HEK293 (cell line): ENCODE data around the gene MUC5B.

Experiments used
- BCL11A ChIP-seq: fragments of 450-650 bp; formaldehyde crosslinking; IDR thresholded peaks from 2 replicates; pipeline ENCODE4 v1.5.1; 2016; ENCODE audit warnings: low read depth, missing biosample characterization, missing genetic modification characterization
- GLI2 ChIP-seq: fragments of 450-650 bp; formaldehyde crosslinking; IDR thresholded peaks from 2 replicates; pipeline ENCODE4; 2017; ENCODE audit warnings: missing biosample characterization, missing genetic modification characterization, low read depth, borderline replicate concordance
- SCRT2 ChIP-seq: fragments of 450-650 bp; formaldehyde crosslinking; IDR thresholded peaks from 2 replicates; pipeline ENCODE4 v1.5.1; 2016; ENCODE audit warnings: missing biosample characterization, missing genetic modification characterization
- ZNF146 ChIP-seq: fragments of 450-650 bp; formaldehyde crosslinking; IDR thresholded peaks from 2 replicates; pipeline ENCODE4 v1.5.1; 2016; ENCODE audit warnings: missing biosample characterization, missing genetic modification characterization
- ZNF23 ChIP-seq: fragments of 450-650 bp; formaldehyde crosslinking; IDR thresholded peaks from 2 replicates; pipeline ENCODE4 v1.5.1; 2016; ENCODE audit warnings: missing biosample characterization, missing genetic modification characterization, borderline replicate concordance
- ZNF571 ChIP-seq: fragments of 450-650 bp; formaldehyde crosslinking; IDR thresholded peaks from 2 replicates; pipeline ENCODE4 v1.5.0; 2017; ENCODE audit warnings: missing biosample characterization, missing genetic modification characterization
- TF ChIP-seq, protein P1 (sequence below): fragments of 450-650 bp; formaldehyde crosslinking; IDR thresholded peaks from 2 replicates; pipeline ENCODE4 v1.5.1; 2016; ENCODE audit warnings: missing biosample characterization, missing genetic modification characterization
- TF ChIP-seq, protein P2 (sequence below): fragments of 450-650 bp; formaldehyde crosslinking; IDR thresholded peaks from 2 replicates; pipeline ENCODE4 v1.5.1; 2016; ENCODE audit warnings: missing biosample characterization, missing genetic modification characterization
- TF ChIP-seq, protein P3 (sequence below): fragments of 450-650 bp; formaldehyde crosslinking; IDR thresholded peaks from 2 replicates; pipeline ENCODE4 v1.5.1; 2016; ENCODE audit warnings: missing biosample characterization, missing genetic modification characterization
- TF ChIP-seq, protein P4 (sequence below): fragments of 450-650 bp; formaldehyde crosslinking; IDR thresholded peaks from 2 replicates; pipeline ENCODE4 v1.5.1; 2017; ENCODE audit warnings: missing biosample characterization, missing genetic modification characterization
- TF ChIP-seq, protein P5 (sequence below): fragments of 450-650 bp; formaldehyde crosslinking; IDR thresholded peaks from 2 replicates; pipeline ENCODE4 v1.5.1; 2016; ENCODE audit warnings: missing biosample characterization, missing genetic modification characterization, low read depth

DNA sequence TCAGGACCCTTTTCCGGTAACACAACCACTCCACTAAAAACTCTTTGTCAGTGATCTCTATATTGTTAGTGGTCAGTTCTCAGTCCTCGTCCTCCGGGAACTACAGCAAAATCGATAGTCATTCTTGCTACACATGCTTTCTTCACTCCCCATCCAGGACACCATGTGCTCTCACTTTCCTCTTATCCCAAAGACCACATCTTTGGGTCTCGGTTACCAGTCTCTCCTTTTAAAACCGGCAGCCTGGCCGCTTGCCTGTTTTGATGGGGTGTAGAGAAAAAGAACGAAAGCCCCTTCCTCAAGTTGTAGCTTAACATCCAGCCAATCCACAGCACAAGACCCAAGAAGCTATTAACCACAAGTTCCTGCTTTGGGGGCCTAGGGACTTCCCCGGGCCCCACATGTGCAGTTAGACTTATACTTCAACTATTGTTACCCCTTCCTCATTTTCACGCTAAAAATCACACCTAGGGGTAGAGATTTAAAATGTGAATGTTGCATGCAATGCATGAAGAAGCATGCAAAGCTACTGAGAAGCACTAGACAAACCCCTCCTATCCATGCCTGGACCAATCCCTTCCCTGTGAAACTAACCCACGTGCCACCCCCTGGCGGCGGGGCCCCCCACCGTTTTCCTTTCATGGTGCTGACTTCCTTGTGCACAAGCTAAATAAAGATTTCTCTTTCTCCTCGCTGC lies 88.1 kb downstream of the MUC5B start:
- TF ChIP-seq, protein P1, sequence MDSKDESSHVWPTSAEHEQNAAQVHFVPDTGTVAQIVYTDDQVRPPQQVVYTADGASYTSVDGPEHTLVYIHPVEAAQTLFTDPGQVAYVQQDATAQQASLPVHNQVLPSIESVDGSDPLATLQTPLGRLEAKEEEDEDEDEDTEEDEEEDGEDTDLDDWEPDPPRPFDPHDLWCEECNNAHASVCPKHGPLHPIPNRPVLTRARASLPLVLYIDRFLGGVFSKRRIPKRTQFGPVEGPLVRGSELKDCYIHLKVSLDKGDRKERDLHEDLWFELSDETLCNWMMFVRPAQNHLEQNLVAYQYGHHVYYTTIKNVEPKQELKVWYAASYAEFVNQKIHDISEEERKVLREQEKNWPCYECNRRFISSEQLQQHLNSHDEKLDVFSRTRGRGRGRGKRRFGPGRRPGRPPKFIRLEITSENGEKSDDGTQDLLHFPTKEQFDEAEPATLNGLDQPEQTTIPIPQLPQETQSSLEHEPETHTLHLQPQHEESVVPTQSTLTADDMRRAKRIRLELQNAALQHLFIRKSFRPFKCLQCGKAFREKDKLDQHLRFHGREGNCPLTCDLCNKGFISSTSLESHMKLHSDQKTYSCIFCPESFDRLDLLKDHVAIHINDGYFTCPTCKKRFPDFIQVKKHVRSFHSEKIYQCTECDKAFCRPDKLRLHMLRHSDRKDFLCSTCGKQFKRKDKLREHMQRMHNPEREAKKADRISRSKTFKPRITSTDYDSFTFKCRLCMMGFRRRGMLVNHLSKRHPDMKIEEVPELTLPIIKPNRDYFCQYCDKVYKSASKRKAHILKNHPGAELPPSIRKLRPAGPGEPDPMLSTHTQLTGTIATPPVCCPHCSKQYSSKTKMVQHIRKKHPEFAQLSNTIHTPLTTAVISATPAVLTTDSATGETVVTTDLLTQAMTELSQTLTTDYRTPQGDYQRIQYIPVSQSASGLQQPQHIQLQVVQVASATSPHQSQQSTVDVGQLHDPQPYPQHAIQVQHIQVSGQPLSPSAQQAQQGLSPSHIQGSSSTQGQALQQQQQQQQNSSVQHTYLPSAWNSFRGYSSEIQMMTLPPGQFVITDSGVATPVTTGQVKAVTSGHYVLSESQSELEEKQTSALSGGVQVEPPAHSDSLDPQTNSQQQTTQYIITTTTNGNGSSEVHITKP (tag by site-specific recombination): no peak
- no peak for TF ChIP-seq ZNF146 (tag by site-specific recombination)
- TF ChIP-seq, protein P2, sequence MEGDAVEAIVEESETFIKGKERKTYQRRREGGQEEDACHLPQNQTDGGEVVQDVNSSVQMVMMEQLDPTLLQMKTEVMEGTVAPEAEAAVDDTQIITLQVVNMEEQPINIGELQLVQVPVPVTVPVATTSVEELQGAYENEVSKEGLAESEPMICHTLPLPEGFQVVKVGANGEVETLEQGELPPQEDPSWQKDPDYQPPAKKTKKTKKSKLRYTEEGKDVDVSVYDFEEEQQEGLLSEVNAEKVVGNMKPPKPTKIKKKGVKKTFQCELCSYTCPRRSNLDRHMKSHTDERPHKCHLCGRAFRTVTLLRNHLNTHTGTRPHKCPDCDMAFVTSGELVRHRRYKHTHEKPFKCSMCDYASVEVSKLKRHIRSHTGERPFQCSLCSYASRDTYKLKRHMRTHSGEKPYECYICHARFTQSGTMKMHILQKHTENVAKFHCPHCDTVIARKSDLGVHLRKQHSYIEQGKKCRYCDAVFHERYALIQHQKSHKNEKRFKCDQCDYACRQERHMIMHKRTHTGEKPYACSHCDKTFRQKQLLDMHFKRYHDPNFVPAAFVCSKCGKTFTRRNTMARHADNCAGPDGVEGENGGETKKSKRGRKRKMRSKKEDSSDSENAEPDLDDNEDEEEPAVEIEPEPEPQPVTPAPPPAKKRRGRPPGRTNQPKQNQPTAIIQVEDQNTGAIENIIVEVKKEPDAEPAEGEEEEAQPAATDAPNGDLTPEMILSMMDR: no peak
- no peak for TF ChIP-seq GLI2
- TF ChIP-seq, protein P3, sequence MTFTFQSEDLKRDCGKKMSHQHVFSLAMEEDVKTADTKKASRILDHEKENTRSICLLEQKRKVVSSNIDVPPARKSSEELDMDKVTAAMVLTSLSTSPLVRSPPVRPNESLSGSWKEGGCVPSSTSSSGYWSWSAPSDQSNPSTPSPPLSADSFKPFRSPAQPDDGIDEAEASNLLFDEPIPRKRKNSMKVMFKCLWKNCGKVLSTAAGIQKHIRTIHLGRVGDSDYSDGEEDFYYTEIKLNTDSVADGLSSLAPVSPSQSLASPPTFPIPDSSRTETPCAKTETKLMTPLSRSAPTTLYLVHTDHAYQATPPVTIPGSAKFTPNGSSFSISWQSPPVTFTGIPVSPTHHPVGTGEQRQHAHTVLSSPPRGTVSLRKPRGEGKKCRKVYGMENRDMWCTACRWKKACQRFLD (tag by site-specific recombination): no peak
- TF ChIP-seq SCRT2 (tag by site-specific recombination): no peak
- TF ChIP-seq, protein P4, sequence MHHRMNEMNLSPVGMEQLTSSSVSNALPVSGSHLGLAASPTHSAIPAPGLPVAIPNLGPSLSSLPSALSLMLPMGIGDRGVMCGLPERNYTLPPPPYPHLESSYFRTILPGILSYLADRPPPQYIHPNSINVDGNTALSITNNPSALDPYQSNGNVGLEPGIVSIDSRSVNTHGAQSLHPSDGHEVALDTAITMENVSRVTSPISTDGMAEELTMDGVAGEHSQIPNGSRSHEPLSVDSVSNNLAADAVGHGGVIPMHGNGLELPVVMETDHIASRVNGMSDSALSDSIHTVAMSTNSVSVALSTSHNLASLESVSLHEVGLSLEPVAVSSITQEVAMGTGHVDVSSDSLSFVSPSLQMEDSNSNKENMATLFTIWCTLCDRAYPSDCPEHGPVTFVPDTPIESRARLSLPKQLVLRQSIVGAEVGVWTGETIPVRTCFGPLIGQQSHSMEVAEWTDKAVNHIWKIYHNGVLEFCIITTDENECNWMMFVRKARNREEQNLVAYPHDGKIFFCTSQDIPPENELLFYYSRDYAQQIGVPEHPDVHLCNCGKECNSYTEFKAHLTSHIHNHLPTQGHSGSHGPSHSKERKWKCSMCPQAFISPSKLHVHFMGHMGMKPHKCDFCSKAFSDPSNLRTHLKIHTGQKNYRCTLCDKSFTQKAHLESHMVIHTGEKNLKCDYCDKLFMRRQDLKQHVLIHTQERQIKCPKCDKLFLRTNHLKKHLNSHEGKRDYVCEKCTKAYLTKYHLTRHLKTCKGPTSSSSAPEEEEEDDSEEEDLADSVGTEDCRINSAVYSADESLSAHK (tag by site-specific recombination): no peak
- no peak for TF ChIP-seq ZNF571 (tag by site-specific recombination)
- TF ChIP-seq BCL11A (tag by site-specific recombination): no peak
- no peak for TF ChIP-seq ZNF23 (tag by site-specific recombination)
- TF ChIP-seq, protein P5, sequence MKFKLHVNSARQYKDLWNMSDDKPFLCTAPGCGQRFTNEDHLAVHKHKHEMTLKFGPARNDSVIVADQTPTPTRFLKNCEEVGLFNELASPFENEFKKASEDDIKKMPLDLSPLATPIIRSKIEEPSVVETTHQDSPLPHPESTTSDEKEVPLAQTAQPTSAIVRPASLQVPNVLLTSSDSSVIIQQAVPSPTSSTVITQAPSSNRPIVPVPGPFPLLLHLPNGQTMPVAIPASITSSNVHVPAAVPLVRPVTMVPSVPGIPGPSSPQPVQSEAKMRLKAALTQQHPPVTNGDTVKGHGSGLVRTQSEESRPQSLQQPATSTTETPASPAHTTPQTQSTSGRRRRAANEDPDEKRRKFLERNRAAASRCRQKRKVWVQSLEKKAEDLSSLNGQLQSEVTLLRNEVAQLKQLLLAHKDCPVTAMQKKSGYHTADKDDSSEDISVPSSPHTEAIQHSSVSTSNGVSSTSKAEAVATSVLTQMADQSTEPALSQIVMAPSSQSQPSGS (tag by site-specific recombination): no peak
